GM12872 (cell line): ENCODE measurements around the gene MIER2.

Source experiments
- CTCF ChIP-seq: IDR thresholded peaks from 3 replicates; pipeline ENCODE4 v1.5.1; 2011; ENCODE audit warnings: low read depth, mild to moderate bottlenecking, low read length, moderate library complexity; ENCODE audit not compliant: insufficient read depth

MIER2 gene

GRCh38 chr19:378706-379105, 34.1 kb upstream of the MIER2 start:
- no peak for TF ChIP-seq CTCF

GRCh38 chr19:377801-378581, 33.4 kb upstream of the MIER2 start:
- TF ChIP-seq CTCF, result no peak

- no peak for TF ChIP-seq CTCF
Measured at GRCh38 chr19:376111-376470, 31.5 kb upstream of the MIER2 start.

GRCh38 chr19:375395-376110, 31.0 kb upstream of the MIER2 start:
- TF ChIP-seq CTCF, result no peak

GRCh38 chr19:374886-375235, 30.3 kb upstream of the MIER2 start:
- no peak for TF ChIP-seq CTCF

- TF ChIP-seq CTCF, result no peak
Measured at GRCh38 chr19:374183-374885, 29.7 kb upstream of the MIER2 start.

- no peak for TF ChIP-seq CTCF
Measured at GRCh38 chr19:373391-374182, 29.0 kb upstream of the MIER2 start.
